ENCODE results near the gene DNAJB14.

Gene DNAJB14

GRCh38 chr4:99950913-99951254, 4.5 kb upstream of the DNAJB14 start:
- peak overlapping the region; percentile 66 for H3K4me3 ChIP-seq (replicated peaks; ENCODE audit: insufficient read depth, low read length)
- no peaks in the 10 kb centered on the region for H3K27me3 ChIP-seq (ENCODE audit: insufficient read depth, poor library complexity, severe bottlenecking)
- no peak for TF ChIP-seq REST (IDR thresholded peaks at IDR 0.05; ENCODE audit: insufficient replicate concordance, low read depth)
- TF ChIP-seq GABPA (IDR thresholded peaks at IDR 0.05; ENCODE audit: low read depth), result no peak
- TF ChIP-seq POLR2AphosphoS5 (IDR thresholded peaks at IDR 0.05; ENCODE audit: low read depth), result no peak
- no peak for TF ChIP-seq CTCF (IDR thresholded peaks at IDR 0.05; ENCODE audit: insufficient read depth, low read length)
- TF ChIP-seq SPI1 (IDR thresholded peaks at IDR 0.05; ENCODE audit: borderline replicate concordance, low read depth), result no peak
- DNase-seq (ENCODE audit: low read depth in 1 of 2, low spot score in 1 of 2), result no peak
- peak overlapping the region; percentile 97 for H3K27ac ChIP-seq (replicated peaks)

GRCh38 chr4:99949999-99950912, 3.8 kb upstream of the DNAJB14 start, which contains the start of gene H2AZ1:
TSS of gene H2AZ1 (minus strand) at chr4:99950275. CDS start at chr4:99950170, 105 bp downstream.
- no peaks in the 10 kb centered on the region for H3K27me3 ChIP-seq (ENCODE audit: insufficient read depth, poor library complexity, severe bottlenecking)
- peak within 1 kb of the TSS; percentile 67 for H3K4me3 ChIP-seq (replicated peaks; ENCODE audit: insufficient read depth, low read length)
- peak; percentile 94 to 99 for DNase-seq (ENCODE audit: low read depth in 1 of 2, low spot score in 1 of 2)
- TF ChIP-seq POLR2AphosphoS5 (IDR thresholded peaks at IDR 0.05; ENCODE audit: low read depth) (peak; percentile 100), CTCF (IDR thresholded peaks at IDR 0.05; ENCODE audit: insufficient read depth, low read length) (no peak), REST (IDR thresholded peaks at IDR 0.05; ENCODE audit: insufficient replicate concordance, low read depth) (peak; percentile 80)
- H3K27ac ChIP-seq (replicated peaks), result peak within 1 kb of the TSS; percentile 97

- peak; percentile 79 to 96 for DNase-seq (ENCODE audit: low read depth in 1 of 2, low spot score in 1 of 2)
- TF ChIP-seq GABPA (IDR thresholded peaks at IDR 0.05; ENCODE audit: low read depth), result peak; percentile 32; the same call in 1 of the 2 replicates
- peak; percentile 88 for TF ChIP-seq POLR2AphosphoS5 (IDR thresholded peaks at IDR 0.05; ENCODE audit: low read depth)
- peak; percentile 80 for TF ChIP-seq CTCF (IDR thresholded peaks at IDR 0.05; ENCODE audit: insufficient read depth, low read length)
- TF ChIP-seq REST (IDR thresholded peaks at IDR 0.05; ENCODE audit: insufficient replicate concordance, low read depth), result no peak
- peak; percentile 9; the same call in 1 of the 2 replicates for TF ChIP-seq SPI1 (IDR thresholded peaks at IDR 0.05; ENCODE audit: borderline replicate concordance, low read depth)
- Histone ChIP-seq H3K4me3 (replicated peaks; ENCODE audit: insufficient read depth, low read length) (peak overlapping the region; percentile 67), H3K27ac (replicated peaks) (peak overlapping the region; percentile 97), H3K27me3 (ENCODE audit: insufficient read depth, poor library complexity, severe bottlenecking) (no peaks in the 10 kb centered on the region)
These were observed 2.9 kb upstream of the DNAJB14 start for GRCh38 chr4:99949034-99949998.
